GM13976 (cell line): ENCODE results near the gene PAPSS1.

ENCODE experiments used
- DNase-seq: peaks from one replicate; pipeline ENCODE4 v3.0.0; 2012; ENCODE audit warnings: low spot score
- in situ Hi-C: fragments of 300-500 bp; cut with MboI; formaldehyde crosslinking; loops from one replicate; pipeline ENCODE4 v1.12.0; 2022; ENCODE audit warnings: low sequenced_read_pairs, mixed read lengths, inconsistent platforms; ENCODE audit not compliant: unreplicated experiment
- TF ChIP-seq, protein P1 (sequence below): IDR thresholded peaks from 2 replicates; pipeline ENCODE4 v1.5.1; 2012; ENCODE audit warnings: borderline replicate concordance, mild to moderate bottlenecking; ENCODE audit not compliant: insufficient read depth; ENCODE audit errors: extremely low read depth, missing control alignments, control extremely low read depth

The PAPSS1 gene

GRCh38 chr4:107645604-107646003 lies 74.4 kb downstream of the PAPSS1 start:
- DNase-seq: no peak
- TF ChIP-seq, protein P1, sequence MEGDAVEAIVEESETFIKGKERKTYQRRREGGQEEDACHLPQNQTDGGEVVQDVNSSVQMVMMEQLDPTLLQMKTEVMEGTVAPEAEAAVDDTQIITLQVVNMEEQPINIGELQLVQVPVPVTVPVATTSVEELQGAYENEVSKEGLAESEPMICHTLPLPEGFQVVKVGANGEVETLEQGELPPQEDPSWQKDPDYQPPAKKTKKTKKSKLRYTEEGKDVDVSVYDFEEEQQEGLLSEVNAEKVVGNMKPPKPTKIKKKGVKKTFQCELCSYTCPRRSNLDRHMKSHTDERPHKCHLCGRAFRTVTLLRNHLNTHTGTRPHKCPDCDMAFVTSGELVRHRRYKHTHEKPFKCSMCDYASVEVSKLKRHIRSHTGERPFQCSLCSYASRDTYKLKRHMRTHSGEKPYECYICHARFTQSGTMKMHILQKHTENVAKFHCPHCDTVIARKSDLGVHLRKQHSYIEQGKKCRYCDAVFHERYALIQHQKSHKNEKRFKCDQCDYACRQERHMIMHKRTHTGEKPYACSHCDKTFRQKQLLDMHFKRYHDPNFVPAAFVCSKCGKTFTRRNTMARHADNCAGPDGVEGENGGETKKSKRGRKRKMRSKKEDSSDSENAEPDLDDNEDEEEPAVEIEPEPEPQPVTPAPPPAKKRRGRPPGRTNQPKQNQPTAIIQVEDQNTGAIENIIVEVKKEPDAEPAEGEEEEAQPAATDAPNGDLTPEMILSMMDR: no peak
- in situ Hi-C loops: no loop called here

DNA sequence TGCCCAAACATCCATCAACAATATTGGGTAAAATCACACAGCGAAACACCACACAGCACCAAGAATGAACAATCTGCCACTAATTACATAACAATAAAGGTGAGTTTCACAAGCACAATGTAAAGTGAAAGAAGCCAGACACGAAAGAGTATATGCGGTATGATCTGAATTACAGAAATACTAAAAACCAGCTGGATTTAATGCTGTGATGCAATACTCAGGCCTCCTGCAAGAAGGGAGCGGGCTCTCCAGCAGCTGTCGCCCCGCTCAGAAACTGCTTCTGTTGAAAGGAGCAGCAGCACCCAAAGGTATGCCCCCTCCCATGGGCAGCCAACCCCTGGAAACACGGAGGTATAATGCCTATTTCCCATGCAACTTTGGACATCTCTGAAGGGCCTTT lies 77.0 kb downstream of the PAPSS1 start:
- TF ChIP-seq, protein P1: no peak
- in situ Hi-C loops: no loop called here
- no peak for DNase-seq

DNA sequence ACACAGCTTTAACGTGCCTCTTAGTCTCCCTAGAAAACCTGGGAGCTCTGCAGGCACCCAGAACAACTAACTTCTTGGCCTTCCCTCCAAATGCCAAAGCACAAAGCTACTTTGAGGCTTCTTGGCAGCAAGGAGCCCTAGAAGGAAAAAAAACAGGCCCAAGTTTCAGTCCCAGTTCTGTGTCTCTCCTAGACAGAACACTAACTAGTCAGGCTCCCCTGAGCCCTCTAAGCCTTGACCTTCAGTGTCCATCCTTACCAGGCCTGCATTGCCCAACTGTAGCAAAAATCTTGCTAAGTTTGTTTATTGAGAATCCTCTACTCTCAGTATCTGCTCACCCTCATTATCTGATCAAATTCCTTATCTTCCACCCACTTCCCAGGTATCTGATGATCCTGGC lies 79.2 kb downstream of the PAPSS1 start:
- TF ChIP-seq, protein P1: no peak
- DNase-seq: no peak
- in situ Hi-C loops: no loop called here

GRCh38 chr4:107640197-107640596 lies 79.8 kb downstream of the PAPSS1 start:
- TF ChIP-seq, protein P1: no peak
- no peak for DNase-seq
- in situ Hi-C loops: no loop called here

- in situ Hi-C loops: no loop called here
- TF ChIP-seq, protein P1: no peak
- no peak for DNase-seq
These were observed 84.3 kb downstream of the PAPSS1 start for GRCh38 chr4:107635735-107636134.

GRCh38 chr4:107631560-107631959 lies 88.5 kb downstream of the PAPSS1 start:
- TF ChIP-seq, protein P1: no peak
- no peak for DNase-seq
- in situ Hi-C loops: no loop called here
